GM06990 (cell line): Measurements from ENCODE around the gene NPNT.

Source experiments
- DNase-seq: peaks from one replicate; pipeline ENCODE4 v3.0.0-alpha.2; 2011; ENCODE audit not compliant: insufficient read length; ENCODE audit errors: extremely low read depth
- H3K27me3 ChIP-seq: replicated peaks from 2 replicates; pipeline ENCODE4 v1.6.0; 2011; ENCODE audit warnings: low read length; ENCODE audit not compliant: control insufficient read depth, insufficient read depth
- H3K36me3 ChIP-seq: 2 replicates; pipeline ENCODE4 v1.5.1; 2011; ENCODE audit warnings: low read length; ENCODE audit not compliant: control insufficient read depth, insufficient read depth
- H3K4me3 ChIP-seq: replicated peaks from 2 replicates; pipeline ENCODE4 v1.5.1; 2011; ENCODE audit warnings: low read depth, mild to moderate bottlenecking, control low read depth, low read length
- CTCF ChIP-seq: IDR thresholded peaks from 2 replicates; pipeline ENCODE4 v1.5.1; 2011; ENCODE audit warnings: low read length, control low read depth, mild to moderate bottlenecking, inconsistent platforms; ENCODE audit not compliant: insufficient read depth, poor library complexity, severe bottlenecking

Gene NPNT

GRCh38 chr4:105989485-105990242 is 94.4 kb downstream of the NPNT start:
- no peak for DNase-seq

GRCh38 chr4:105990933-105991332 is 95.7 kb downstream of the NPNT start:
- no peak for TF ChIP-seq CTCF

More at GRCh38 chr4:105989485-105990242, 94.4 kb downstream of the NPNT start:
- Histone ChIP-seq H3K27me3 (no peaks in the 10 kb centered on the region), H3K4me3 (no peak overlapping the region), H3K36me3 (no peaks in the 10 kb centered on the region)
- no peak for TF ChIP-seq CTCF

GRCh38 chr4:105991726-105992125 is 96.5 kb downstream of the NPNT start:
- Histone ChIP-seq H3K36me3 (no peaks in the 10 kb centered on the region), H3K27me3 (no peaks in the 10 kb centered on the region), H3K4me3 (no peak overlapping the region)
- TF ChIP-seq CTCF = no peak
- DNase-seq = no peak

More at GRCh38 chr4:105990933-105991332, 95.7 kb downstream of the NPNT start:
- Histone ChIP-seq H3K27me3 (no peaks in the 10 kb centered on the region), H3K4me3 (no peak overlapping the region), H3K36me3 (no peaks in the 10 kb centered on the region)
- DNase-seq = no peak

- no peak overlapping the region for H3K4me3 ChIP-seq
- no peak for DNase-seq
- TF ChIP-seq CTCF = no peak
- H3K27me3 ChIP-seq = no peaks in the 10 kb centered on the region
- no peaks in the 10 kb centered on the region for H3K36me3 ChIP-seq
Measured at GRCh38 chr4:105992641-105993305, 97.5 kb downstream of the NPNT start.

GRCh38 chr4:105994061-105994460 is 98.8 kb downstream of the NPNT start:
- Histone ChIP-seq H3K27me3 (no peaks in the 10 kb centered on the region), H3K36me3 (no peaks in the 10 kb centered on the region), H3K4me3 (no peak overlapping the region)
- no peak for DNase-seq
- no peak for TF ChIP-seq CTCF
